ENCODE results near the gene GNL1. TPM values are rescaled to one million over a fixed set of nuclear protein-coding genes. Genes with fewer than 3 reads are reported as not detected.
A peak's percentile ranks its signal among the peaks of the same experiment; 100 is the strongest.

GNL1 gene
- total RNA-seq, 2 donors from 2014 or later, result 42.2 to 49.3 TPM

DNA sequence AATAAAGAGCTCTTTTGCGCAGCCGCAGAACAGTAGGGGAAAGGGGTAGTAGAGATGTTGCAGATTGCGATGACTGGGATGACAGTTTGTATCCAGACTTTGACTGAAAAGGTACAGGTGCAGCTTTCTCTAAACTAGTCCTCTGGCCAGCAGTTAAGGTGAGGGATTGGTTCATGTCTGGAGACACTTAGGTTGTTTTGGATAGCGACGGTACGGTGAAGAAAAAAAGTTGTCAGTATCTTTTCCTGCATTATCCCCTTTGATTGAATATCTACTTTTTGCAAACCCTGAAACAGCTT, 1.3 kb upstream of the GNL1 start:
- H3K27me3 ChIP-seq, result no peaks in the 10 kb centered on the region
- intact Hi-C loops (cut with DNase I), result no loop called here
- H3K4me3 ChIP-seq, result peak overlapping the region; percentile 84
- DNase-seq, result no peak
- peaks cover 7% of the 10 kb centered on the region for H3K4me1 ChIP-seq
- H3K36me3 ChIP-seq, result no peaks in the 10 kb centered on the region
- TF ChIP-seq, protein P1, sequence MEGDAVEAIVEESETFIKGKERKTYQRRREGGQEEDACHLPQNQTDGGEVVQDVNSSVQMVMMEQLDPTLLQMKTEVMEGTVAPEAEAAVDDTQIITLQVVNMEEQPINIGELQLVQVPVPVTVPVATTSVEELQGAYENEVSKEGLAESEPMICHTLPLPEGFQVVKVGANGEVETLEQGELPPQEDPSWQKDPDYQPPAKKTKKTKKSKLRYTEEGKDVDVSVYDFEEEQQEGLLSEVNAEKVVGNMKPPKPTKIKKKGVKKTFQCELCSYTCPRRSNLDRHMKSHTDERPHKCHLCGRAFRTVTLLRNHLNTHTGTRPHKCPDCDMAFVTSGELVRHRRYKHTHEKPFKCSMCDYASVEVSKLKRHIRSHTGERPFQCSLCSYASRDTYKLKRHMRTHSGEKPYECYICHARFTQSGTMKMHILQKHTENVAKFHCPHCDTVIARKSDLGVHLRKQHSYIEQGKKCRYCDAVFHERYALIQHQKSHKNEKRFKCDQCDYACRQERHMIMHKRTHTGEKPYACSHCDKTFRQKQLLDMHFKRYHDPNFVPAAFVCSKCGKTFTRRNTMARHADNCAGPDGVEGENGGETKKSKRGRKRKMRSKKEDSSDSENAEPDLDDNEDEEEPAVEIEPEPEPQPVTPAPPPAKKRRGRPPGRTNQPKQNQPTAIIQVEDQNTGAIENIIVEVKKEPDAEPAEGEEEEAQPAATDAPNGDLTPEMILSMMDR (IDR thresholded peaks at IDR 0.05), result no peak
- no peaks in the 10 kb centered on the region for H3K9me3 ChIP-seq
- H3K27ac ChIP-seq, result peak overlapping the region; percentile 97
- peak overlapping the region; percentile 92 to 100 for H3K9ac ChIP-seq (ENCODE audit: low read depth in 2 of 2, low read length in 2 of 2)

DNA sequence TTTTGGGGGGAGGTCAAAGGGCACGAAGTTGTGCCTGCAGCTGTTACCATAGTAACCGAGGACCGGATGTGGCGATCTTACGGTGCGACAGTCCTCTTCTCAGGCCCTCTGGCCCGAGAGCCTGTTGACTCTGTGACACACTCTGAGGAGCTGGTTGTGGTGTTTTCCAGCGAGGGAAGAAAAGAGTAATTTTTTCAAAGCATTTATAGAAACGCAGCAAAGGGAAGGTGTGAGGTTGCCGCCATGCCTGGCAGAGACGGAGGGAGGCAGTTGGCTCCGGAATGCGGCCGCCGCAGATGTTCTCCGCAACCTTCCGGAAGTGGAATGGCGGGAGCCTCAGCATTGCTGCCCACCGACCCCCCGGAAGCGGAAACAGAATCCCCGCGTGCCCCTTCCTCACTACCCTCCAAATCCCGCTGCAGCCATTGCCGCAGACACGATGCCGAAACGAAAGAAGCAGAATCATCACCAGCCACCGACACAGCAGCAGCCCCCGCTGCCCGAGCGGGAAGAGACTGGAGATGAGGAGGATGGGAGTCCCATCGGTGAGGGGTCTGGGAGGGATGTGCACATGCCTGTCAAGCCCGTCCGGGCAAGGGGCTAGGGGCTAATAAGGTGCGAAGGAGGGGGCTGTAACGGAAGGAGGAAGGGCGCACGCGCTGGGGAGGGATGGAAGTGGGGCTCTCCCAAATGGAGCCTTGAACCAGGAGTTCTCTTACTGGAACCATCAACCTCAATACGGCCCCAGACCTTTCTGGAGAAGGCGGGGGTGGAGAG, 805 bp upstream of the GNL1 start, which contains the start of gene PRR3:
TSS of gene PRR3 (plus strand) at position 390 of the 777 bp plus-strand sequence. CDS start at position 440, 50 bp downstream.
- Histone ChIP-seq H3K27ac (peak within 1 kb of the TSS; percentile 97), H3K9me3 (no peaks in the 10 kb centered on the region), H3K27me3 (no peaks in the 10 kb centered on the region), H3K9ac (ENCODE audit: low read depth in 2 of 2, low read length in 2 of 2) (peak within 1 kb of the TSS; percentile 92 to 100), H3K36me3 (no peaks in the 10 kb centered on the region), H3K4me1 (peaks cover 7% of the 10 kb centered on the region), H3K4me3 (peak within 1 kb of the TSS; percentile 84)
- TF ChIP-seq, protein P1 (IDR thresholded peaks at IDR 0.05), result no peak
- peak; percentile 92 for DNase-seq
- intact Hi-C loops (cut with DNase I), result no loop called here

DNA sequence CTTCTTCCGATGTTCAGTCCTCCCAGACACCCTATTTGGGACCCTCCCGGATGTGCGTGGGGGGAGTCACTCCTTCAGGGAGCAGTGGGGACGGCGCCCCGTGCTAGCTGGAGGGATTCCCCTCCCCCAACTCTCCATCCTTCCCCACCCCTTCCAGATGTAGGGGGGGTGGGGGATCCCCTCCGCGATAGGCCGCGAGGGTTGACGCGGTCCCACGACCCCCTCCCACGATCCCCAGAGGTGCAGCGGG, 548 bp downstream of the GNL1 start:
- Histone ChIP-seq H3K4me3 (peak overlapping the region; percentile 84), H3K27ac (peak overlapping the region; percentile 97), H3K4me1 (peaks cover 7% of the 10 kb centered on the region), H3K9me3 (no peaks in the 10 kb centered on the region), H3K27me3 (no peaks in the 10 kb centered on the region), H3K36me3 (no peaks in the 10 kb centered on the region), H3K9ac (ENCODE audit: low read depth in 2 of 2, low read length in 2 of 2) (peak overlapping the region; percentile 92 to 100)
- intact Hi-C loops (cut with DNase I), result no loop called here
- TF ChIP-seq, protein P1 (IDR thresholded peaks at IDR 0.05), result no peak
- DNase-seq, result no peak

DNA sequence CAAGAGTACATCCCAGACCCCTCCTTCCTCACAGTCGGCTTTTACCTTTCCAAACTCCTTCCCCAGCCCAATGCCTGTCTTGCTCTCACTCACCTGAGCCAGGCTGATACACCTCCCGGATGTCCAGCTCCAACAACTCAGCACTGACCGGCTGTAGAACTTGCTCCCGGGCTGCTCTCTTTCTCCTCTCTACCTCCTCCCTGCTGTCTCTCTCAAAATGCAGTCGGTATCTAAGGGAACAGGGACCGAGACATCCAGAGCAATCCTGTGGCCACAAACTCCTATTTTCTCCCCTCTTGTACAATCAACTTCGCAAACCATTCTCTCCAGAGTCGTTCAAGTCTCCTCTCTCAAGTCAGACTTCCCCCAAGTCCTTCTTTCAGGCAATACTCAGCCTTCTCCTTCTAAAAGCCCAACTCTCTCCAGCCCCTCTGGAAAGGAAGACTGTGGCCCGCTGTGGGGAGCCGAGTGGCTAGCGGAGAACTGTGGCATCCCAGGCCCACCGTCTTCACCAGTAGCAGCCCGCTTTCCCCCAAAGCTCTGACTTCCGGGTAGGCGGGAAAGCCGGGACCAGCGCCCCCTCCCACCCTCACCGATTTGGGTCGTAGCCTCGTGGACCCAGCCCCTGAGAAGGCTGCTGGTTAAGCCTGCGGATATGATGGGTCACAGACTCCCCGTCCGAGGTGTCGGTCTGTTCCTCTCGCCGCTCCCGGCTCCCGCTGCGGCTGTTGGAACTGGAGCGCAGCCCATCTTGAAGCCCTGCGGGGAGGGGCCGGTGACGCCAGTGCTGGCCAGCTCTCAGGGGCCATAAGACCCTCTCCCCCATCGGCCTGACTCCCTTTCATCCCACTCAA, 1.1 kb downstream of the GNL1 start:
- no peaks in the 10 kb centered on the region for H3K36me3 ChIP-seq
- H3K4me1 ChIP-seq, result peaks cover 7% of the 10 kb centered on the region
- TF ChIP-seq, protein P1 (IDR thresholded peaks at IDR 0.05), result no peak
- DNase-seq, result peak; percentile 42
- peak overlapping the region; percentile 97 for H3K27ac ChIP-seq
- H3K9ac ChIP-seq (ENCODE audit: low read depth in 2 of 2, low read length in 2 of 2), result peak overlapping the region; percentile 92 to 100
- peak overlapping the region; percentile 84 for H3K4me3 ChIP-seq
- H3K27me3 ChIP-seq, result no peaks in the 10 kb centered on the region
- intact Hi-C loops (cut with DNase I), result no loop called here
- H3K9me3 ChIP-seq, result no peaks in the 10 kb centered on the region

DNA sequence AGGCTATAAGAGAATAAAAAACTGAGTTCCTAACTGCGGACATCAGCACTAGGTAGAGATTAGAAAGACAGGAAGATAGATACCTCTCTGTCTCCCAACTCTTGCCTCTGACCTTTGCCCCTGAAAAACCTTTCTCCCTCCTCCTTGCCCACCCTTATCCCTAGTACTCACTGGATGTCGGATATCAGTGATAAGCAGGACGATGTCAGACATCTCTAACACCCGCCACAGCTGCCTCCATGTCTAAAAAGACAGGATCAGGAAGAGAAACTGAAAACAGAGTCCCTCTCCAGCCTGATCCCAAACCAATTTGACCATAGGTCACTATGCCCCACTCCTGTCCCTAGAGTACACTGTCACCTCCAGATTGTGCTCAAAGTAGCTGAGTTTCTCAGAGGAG, 1.9 kb downstream of the GNL1 start:
- Histone ChIP-seq H3K9me3 (no peaks in the 10 kb centered on the region), H3K4me3 (no peak overlapping the region), H3K9ac (ENCODE audit: low read depth in 2 of 2, low read length in 2 of 2) (no peak overlapping the region), H3K27me3 (no peaks in the 10 kb centered on the region), H3K4me1 (peaks cover 7% of the 10 kb centered on the region), H3K36me3 (no peaks in the 10 kb centered on the region), H3K27ac (no peak overlapping the region)
- DNase-seq, result no peak
- TF ChIP-seq, protein P1 (IDR thresholded peaks at IDR 0.05), result no peak
- intact Hi-C loops (cut with DNase I), result no loop called here
